T-cell (primary cell): ENCODE data around the gene UPF3B. TPM values are rescaled to one million over a fixed set of nuclear protein-coding genes. Genes with fewer than 3 reads are reported as not detected.
"Not testable (repeated sequence)": the region's sequence is repeated elsewhere in the genome, so short reads cannot be mapped to it uniquely, and the experiment has no call there.

Experiments used
- ATAC-seq, 4 experiments: fragments of 200-7000 bp in 3 of 4; fragments of 150-1000 bp in 1 of 4; cut with Tn5 transposase; replicated peaks in 1 of 4; 1 replicate in 3 of 4; 2 replicates in 1 of 4; pipeline ENCODE4 v1.10.0; 2021; ENCODE audit warnings: moderate library complexity in 3 of 4, mild to moderate bottlenecking in 2 of 4, moderate number of reproducible peaks in 1 of 4
- CTCF ChIA-PET, 2 donors: fragments of 300-600 bp; sonication (Branson Sonifier 250); formaldehyde crosslinking; loops; one replicate each; lab custom pipeline; 2022; ENCODE audit warnings: antibody characterized with exemption in 2 of 2; lab: Charles Lee
- POLR2A ChIA-PET, 2 donors: fragments of 300-600 bp; sonication (Branson Sonifier 250); formaldehyde crosslinking; loops; one replicate each; lab custom pipeline; 2022; ENCODE audit warnings: antibody characterized with exemption in 2 of 2; lab: Charles Lee
- DNase-seq, 35 experiments: peaks; one replicate each; pipeline versions ENCODE4 v3.0.0 to v3.0.0-alpha.2; 2013 to 2023
- H3K27ac ChIP-seq: one replicate; pipeline ENCODE4 v1.5.1; 2013; ENCODE audit warnings: low read length
- H3K27me3 ChIP-seq, 2 experiments: replicated peaks in 1 of 2; 1 replicate in 1 of 2; 2 replicates in 1 of 2; pipeline versions ENCODE4 v1.6.1 to v1.7.0; 2013; ENCODE audit warnings: low read length in 1 of 2, mixed read lengths in 1 of 2; ENCODE audit not compliant: control insufficient read depth in 2 of 2, insufficient read depth in 2 of 2; ENCODE audit errors: extremely low read depth in 1 of 2
- H3K36me3 ChIP-seq, 2 donors: 1 replicate in 1 of 2; 2 replicates in 1 of 2; pipeline versions ENCODE4 v1.6.1 to v1.7.0; 2013; ENCODE audit warnings: low read length in 1 of 2; ENCODE audit not compliant: control insufficient read depth in 2 of 2, insufficient read depth in 1 of 2; ENCODE audit errors: extremely low read depth in 1 of 2
- H3K4me1 ChIP-seq, 2 experiments: 1 replicate in 1 of 2; 2 replicates in 1 of 2; pipeline versions ENCODE4 v1.6.1 to v1.7.0; 2013; ENCODE audit warnings: low read length in 2 of 2, mixed read lengths in 1 of 2; ENCODE audit not compliant: insufficient read depth in 2 of 2, control insufficient read depth in 1 of 2; ENCODE audit errors: extremely low read depth in 1 of 2
- H3K4me3 ChIP-seq, 2 donors: 1 replicate in 1 of 2; 2 replicates in 1 of 2; pipeline versions ENCODE4 v1.5.1 to v1.7.0; 2013; ENCODE audit warnings: mild to moderate bottlenecking in 2 of 2, low read length in 1 of 2, moderate library complexity in 1 of 2; ENCODE audit not compliant: control insufficient read depth in 1 of 2; ENCODE audit errors: extremely low read depth in 1 of 2
- H3K9me3 ChIP-seq: 2 replicates; pipeline ENCODE4 v1.7.0; 2013
- H3K27ac Mint-ChIP-seq, 2 donors: one replicate each; pipeline ENCODE4 v1.8.0; 2020 to 2021; ENCODE audit warnings: mild to moderate bottlenecking in 2 of 2, mixed read lengths in 2 of 2
- H3K27me3 Mint-ChIP-seq, 2 donors: one replicate each; pipeline ENCODE4 v1.8.0; 2021 to 2022; ENCODE audit warnings: mixed read lengths in 2 of 2
- H3K36me3 Mint-ChIP-seq: one replicate; pipeline ENCODE4 v1.8.0; 2021; ENCODE audit warnings: mixed read lengths
- H3K4me1 Mint-ChIP-seq, 3 donors: one replicate each; pipeline ENCODE4 v1.8.0; 2020 to 2022; ENCODE audit warnings: mixed read lengths in 3 of 3, mild to moderate bottlenecking in 1 of 3
- H3K4me3 Mint-ChIP-seq, 3 donors: one replicate each; pipeline ENCODE4 v1.8.0; 2020 to 2022; ENCODE audit warnings: mild to moderate bottlenecking in 3 of 3, mixed read lengths in 3 of 3, moderate library complexity in 3 of 3
- H3K9me3 Mint-ChIP-seq, 3 donors: one replicate each; pipeline ENCODE4 v1.8.0; 2020 to 2022; ENCODE audit warnings: mixed read lengths in 3 of 3
- WGBS: methylation state at CpG from one replicate; pipeline ENCODE4 v1.1.5; 2013; ENCODE audit warnings: missing lambda C conversion rate; ENCODE audit not compliant: insufficient coverage; 5-methylcytosine and 5-hydroxymethylcytosine counted together
- total RNA-seq, 35 experiments: library from RNA in 6 of 35; stranded (reverse) in 6 of 35; fragments of 120-200 nt in 1 of 35; gene quantifications; one replicate each; pipeline versions ENCODE4 v1.2.1 to v1.2.4 and lab custom pipeline; 2013 to 2026

Gene UPF3B
- total RNA-seq, 5 donors from 2014 or later (not counting 1 experiment from before 2014, with no cell fraction given): 7.2 to 11.8 (median 9.6) TPM

DNA sequence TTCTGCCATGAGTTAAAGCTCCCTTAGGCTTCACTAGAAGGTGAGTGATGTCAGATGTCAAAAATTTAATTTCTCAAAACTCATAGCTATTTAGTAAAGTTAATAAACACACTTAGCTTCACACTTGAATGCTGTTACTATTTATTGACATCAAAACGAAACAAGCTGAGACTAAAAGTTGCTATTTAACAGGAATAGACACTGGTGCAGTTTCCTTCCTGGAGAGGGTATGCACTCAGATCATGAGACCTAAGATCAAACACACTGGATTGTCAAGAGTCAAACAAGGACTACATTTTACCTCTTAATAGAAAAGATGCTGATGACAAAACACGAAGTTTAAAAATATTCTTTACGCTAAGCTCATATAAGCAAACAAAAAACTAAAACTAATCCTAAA is 18.9 kb downstream of the UPF3B start:
- H3K9me3 ChIP-seq: no peaks in the 10 kb centered on the region
- no peak overlapping the region for H3K4me3 ChIP-seq
- WGBS: no CpG with 5 or more reads among the region's 3 CpGs
- no peak for DNase-seq
- POLR2A ChIA-PET: interaction anchor here (0.6 kb wide), 2 partner anchors 43 to 116 kb away, joined by 3 to 4 read pairs; no protein-coding TSS in a partner anchor
- H3K27me3 ChIP-seq: no peaks in the 10 kb centered on the region
- no peak for ATAC-seq
- Mint-ChIP-seq H3K4me1 (no peaks in the 10 kb centered on the region), H3K36me3 (peaks cover 38% of the 10 kb centered on the region), H3K27me3 (peaks cover 0 to 8% of the 10 kb centered on the region in 2 donors), H3K27ac (no peak overlapping the region), H3K9me3 (no peaks in the 10 kb centered on the region), H3K4me3 (no peak overlapping the region)
- peaks cover 0 to 44% of the 10 kb centered on the region in 2 donors for H3K36me3 ChIP-seq
- no peak overlapping the region for H3K27ac ChIP-seq
- CTCF ChIA-PET: interaction anchor here in 1 of 2 donors (1.1 kb wide), 1 partner anchor 13 kb away, joined by 3 read pairs; no protein-coding TSS in a partner anchor
- H3K4me1 ChIP-seq: no peaks in the 10 kb centered on the region

DNA sequence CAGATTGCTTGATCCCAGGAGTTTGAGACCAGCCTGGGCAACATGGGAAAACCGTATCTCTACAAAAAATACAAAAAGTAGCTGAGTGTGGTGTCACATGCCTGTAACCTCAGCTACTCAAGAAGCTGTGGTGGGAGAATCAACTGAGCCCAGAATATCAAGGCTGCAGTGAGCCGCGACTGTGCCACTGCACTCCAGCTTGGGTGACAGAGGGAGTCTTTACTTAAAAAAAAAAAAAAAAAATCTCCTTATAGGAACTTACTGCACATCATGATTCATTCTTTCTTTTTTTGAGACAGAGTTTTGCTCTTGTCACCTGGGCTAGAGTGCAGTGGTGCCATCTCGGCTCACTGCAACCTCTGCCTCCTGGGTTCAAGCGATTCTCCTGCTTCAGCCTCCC is 24.3 kb downstream of the UPF3B start:
- Mint-ChIP-seq H3K27ac (no peak overlapping the region), H3K4me1 (peaks cover 0 to 8% (median 5%) of the 10 kb centered on the region in 3 donors), H3K27me3 (peaks cover 0 to 3% of the 10 kb centered on the region in 2 donors), H3K4me3 (no peak overlapping the region), H3K9me3 (no peaks in the 10 kb centered on the region), H3K36me3 (peaks cover 24% of the 10 kb centered on the region)
- H3K4me1 ChIP-seq: no peaks in the 10 kb centered on the region
- DNase-seq (no peak), ATAC-seq (no peak)
- H3K36me3 ChIP-seq: peaks cover 0 to 12% of the 10 kb centered on the region in 2 donors
- no peaks in the 10 kb centered on the region for H3K9me3 ChIP-seq
- POLR2A ChIA-PET: no interaction called here
- no peak overlapping the region for H3K27ac ChIP-seq
- WGBS: no CpG with 5 or more reads among the region's 5 CpGs
- no peaks in the 10 kb centered on the region for H3K27me3 ChIP-seq
- CTCF ChIA-PET: interaction anchor here in 1 of 2 donors (0.6 to 0.7 kb wide), 2 partner anchors 15 to 1256 kb away, joined by 6 read pairs; no protein-coding TSS in a partner anchor
- no peak overlapping the region for H3K4me3 ChIP-seq

DNA sequence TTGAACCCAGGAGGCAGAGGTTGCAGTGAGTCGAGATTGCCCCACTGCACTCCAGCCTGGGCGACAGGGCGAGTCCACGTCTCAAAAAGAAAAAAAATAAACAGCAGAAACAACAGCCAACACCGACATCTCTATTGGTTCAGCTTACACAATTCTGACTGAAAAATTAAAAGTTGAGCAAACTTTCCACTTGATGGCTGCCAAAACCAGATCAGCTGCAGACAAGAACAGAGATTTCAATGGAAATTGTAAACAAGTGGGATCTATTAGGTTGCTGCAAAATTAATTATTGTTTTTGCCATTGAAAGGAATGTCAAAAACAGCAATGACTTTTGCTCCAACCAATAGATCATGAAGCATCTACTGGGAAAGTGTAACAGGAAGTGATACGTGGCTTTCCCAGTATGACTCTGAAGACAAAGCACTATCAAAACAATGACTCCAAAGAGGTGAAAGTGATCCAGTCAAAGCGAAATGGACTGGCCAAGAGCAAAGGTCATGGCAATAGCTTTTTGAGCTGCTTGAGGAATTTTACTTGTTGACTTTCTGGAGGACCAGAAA is 26.3 kb downstream of the UPF3B start:
- DNase-seq (no peak), ATAC-seq (no peak)
- Histone ChIP-seq H3K27me3 (no peaks in the 10 kb centered on the region), H3K4me3 (no peak overlapping the region), H3K9me3 (no peaks in the 10 kb centered on the region), H3K27ac (no peak overlapping the region), H3K4me1 (peaks cover 0 to 1% of the 10 kb centered on the region in 2 experiments), H3K36me3 (peaks cover 0 to 1% of the 10 kb centered on the region in 2 donors)
- peak overlapping the region in 1 of 2 donors; percentile 28 for H3K27ac Mint-ChIP-seq
- H3K27me3 Mint-ChIP-seq: peaks cover 0 to 3% of the 10 kb centered on the region in 2 donors
- no peak overlapping the region for H3K4me3 Mint-ChIP-seq
- peaks cover 12 to 17% (median 16%) of the 10 kb centered on the region in 3 donors for H3K4me1 Mint-ChIP-seq
- H3K36me3 Mint-ChIP-seq: peaks cover 19% of the 10 kb centered on the region
- no peaks in the 10 kb centered on the region for H3K9me3 Mint-ChIP-seq
- no CpG with 5 or more reads among the region's 7 CpGs for WGBS
- CTCF ChIA-PET: no interaction called here
- POLR2A ChIA-PET: no interaction called here

DNA sequence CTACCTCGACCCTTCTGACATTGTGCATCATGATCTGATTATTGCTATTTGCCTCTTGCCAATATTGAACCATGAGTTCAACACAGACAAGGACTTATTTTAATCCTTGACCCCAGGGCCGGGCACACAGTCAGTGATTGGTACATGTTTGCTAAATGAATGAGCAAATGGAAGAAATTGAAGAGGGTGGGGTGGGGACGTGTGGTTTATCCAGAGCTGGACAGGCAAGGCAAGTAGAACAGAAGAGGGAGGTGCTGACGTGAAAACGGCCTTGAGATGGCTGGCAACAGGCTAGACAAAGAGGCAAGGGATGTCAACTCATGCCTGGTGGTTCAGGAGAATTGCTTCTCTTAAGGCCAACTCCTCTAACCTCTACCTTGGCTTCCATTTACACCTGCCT is 28.5 kb downstream of the UPF3B start:
- H3K9me3 ChIP-seq, H3K36me3 Mint-ChIP-seq, H3K27ac ChIP-seq, H3K36me3 ChIP-seq, H3K4me1 ChIP-seq, H3K9me3 Mint-ChIP-seq, DNase-seq, H3K27ac Mint-ChIP-seq, H3K27me3 Mint-ChIP-seq, H3K4me3 Mint-ChIP-seq, POLR2A ChIA-PET, H3K4me3 ChIP-seq, H3K27me3 ChIP-seq, ATAC-seq: not testable (repeated sequence)
- H3K4me1 Mint-ChIP-seq: peaks cover 12 to 18% (median 17%) of the 10 kb centered on the region in 3 donors
- WGBS: no CpG with 5 or more reads among the region's 5 CpGs
- CTCF ChIA-PET: interaction anchor here in 1 of 2 donors (0.7 kb wide), 1 partner anchor 21 kb away, joined by 8 read pairs; no protein-coding TSS in a partner anchor

DNA sequence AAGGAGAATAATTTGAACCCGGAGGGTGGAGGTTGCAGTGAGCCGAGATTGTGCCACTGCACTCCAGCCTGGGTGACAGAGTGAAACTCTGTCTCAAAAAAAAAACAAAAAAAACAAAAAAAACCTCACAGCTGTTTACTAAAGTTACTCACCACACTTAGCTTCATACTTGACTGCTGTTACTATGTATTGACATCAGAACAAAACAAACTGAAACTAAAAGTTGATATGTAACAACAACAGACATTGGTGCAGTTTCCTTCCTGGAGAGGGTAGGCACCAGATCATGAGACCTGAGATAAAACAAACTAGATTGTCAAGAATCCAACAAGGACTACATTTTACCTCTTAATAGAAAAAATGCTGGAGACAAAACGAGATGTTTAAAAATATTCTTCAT is 31.1 kb downstream of the UPF3B start:
- POLR2A ChIA-PET: interaction anchor here in 1 of 2 donors (0.5 to 1.7 kb wide), 3 partner anchors 30 to 161 kb away, joined by 3 to 20 read pairs (median 5); partner anchors contain the start of gene RPL39
- H3K4me3 Mint-ChIP-seq: peak overlapping the region; percentile 4 to 57 (median 17)
- no CpG with 5 or more reads among the region's 3 CpGs for WGBS

DNA sequence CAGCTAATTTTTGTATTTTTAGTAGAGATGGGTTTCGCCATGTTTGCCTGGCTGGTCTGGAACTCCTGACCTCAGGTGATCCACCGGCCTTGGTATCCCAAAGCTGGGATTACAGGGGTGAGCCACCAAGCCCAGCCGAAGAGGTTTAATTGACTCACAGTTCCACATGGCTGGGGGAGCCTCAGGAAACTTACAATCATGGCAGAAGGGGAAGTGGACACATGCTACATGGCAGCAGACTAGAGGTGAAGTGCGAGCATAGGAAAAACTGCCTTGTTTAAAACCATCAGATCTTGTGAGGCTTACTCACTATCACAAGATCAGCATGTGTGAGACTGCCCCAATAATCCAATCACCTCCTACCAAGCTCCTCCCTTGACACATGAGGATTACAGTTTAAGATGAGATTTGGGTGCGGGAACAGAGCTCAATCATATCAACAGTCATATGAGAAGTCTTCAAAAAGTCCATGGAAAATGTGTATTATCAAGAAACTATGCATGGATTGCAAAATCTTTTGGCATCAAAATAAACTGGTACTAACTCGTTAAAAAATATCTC is 35.6 kb downstream of the UPF3B start:
- H3K27ac Mint-ChIP-seq: no peak overlapping the region
- H3K4me3 Mint-ChIP-seq: no peak overlapping the region
- H3K4me1 ChIP-seq: peaks cover 0 to 7% of the 10 kb centered on the region in 2 experiments
- ChIA-PET CTCF (interaction anchor here in 1 of 2 donors (0.5 kb wide), 1 partner anchor 53 kb away, joined by 3 read pairs; no protein-coding TSS in a partner anchor), POLR2A (interaction anchor here in 1 of 2 donors (0.8 kb wide), 1 partner anchor 25 kb away, joined by 3 read pairs; the partner anchor contains the start of gene RPL39)
- DNase-seq: no peak
- peaks cover 0 to 5% of the 10 kb centered on the region in 2 donors for H3K27me3 Mint-ChIP-seq
- H3K4me1 Mint-ChIP-seq: peaks cover 6 to 11% (median 8%) of the 10 kb centered on the region in 3 donors
- H3K27me3 ChIP-seq: no peaks in the 10 kb centered on the region
- no peaks in the 10 kb centered on the region for H3K9me3 ChIP-seq
- ATAC-seq: no peak
- H3K36me3 Mint-ChIP-seq: no peaks in the 10 kb centered on the region
- 100% methylated on average over 1 of the region's 6 CpGs for WGBS
- H3K36me3 ChIP-seq: no peaks in the 10 kb centered on the region
- no peak overlapping the region for H3K27ac ChIP-seq
- no peak overlapping the region for H3K4me3 ChIP-seq
- H3K9me3 Mint-ChIP-seq: no peaks in the 10 kb centered on the region

More for the DNA sequence above, 31.1 kb downstream of the UPF3B start:
- not testable (repeated sequence) for H3K27me3 ChIP-seq, H3K36me3 ChIP-seq, H3K36me3 Mint-ChIP-seq, H3K9me3 ChIP-seq, H3K9me3 Mint-ChIP-seq, H3K4me3 ChIP-seq, H3K27me3 Mint-ChIP-seq, H3K4me1 ChIP-seq
- ATAC-seq: peak; percentile 80 to 100 (median 89)
- DNase-seq: peak in 10 of 35 experiments; percentile 0 to 74 (median 4)
- peak overlapping the region; percentile 53 for H3K27ac ChIP-seq
- H3K4me1 Mint-ChIP-seq: peaks cover 12 to 20% (median 13%) of the 10 kb centered on the region in 3 donors
- CTCF ChIA-PET: interaction anchor here in 1 of 2 donors (0.6 to 1.2 kb wide), 6 partner anchors 12 to 427 kb away, joined by 3 to 5 read pairs (median 3); partner anchors contain the start of gene RPL39
- H3K27ac Mint-ChIP-seq: peak overlapping the region; percentile 68 to 86
